ENCODE measurements around the gene PCDH1.

PCDH1 gene

GRCh38 chr5:141881886-141882285, 3.7 kb upstream of the PCDH1 start:
- Histone ChIP-seq H3K9ac (ENCODE audit: insufficient read length, low read depth) (peak overlapping the region; percentile 74), H3K4me3 (ENCODE audit: insufficient read length, low read depth) (peak overlapping the region; percentile 9), H3K4me1 (ENCODE audit: insufficient read depth, insufficient read length) (peaks cover 24% of the 10 kb centered on the region), H3K9me3 (ENCODE audit: insufficient read depth, low read length) (no peaks in the 10 kb centered on the region), H3K36me3 (ENCODE audit: insufficient read depth, insufficient read length, low read length) (no peaks in the 10 kb centered on the region), H3K27me3 (ENCODE audit: insufficient read depth, insufficient read length) (peaks cover 23% of the 10 kb centered on the region)
- TF ChIP-seq SUZ12 (IDR thresholded peaks at IDR 0.05; ENCODE audit: extremely low read depth, insufficient read depth, insufficient read length) (no peak), ZNF274 (IDR thresholded peaks at IDR 0.05; ENCODE audit: low read depth, low read length) (no peak), YY1 (IDR thresholded peaks at IDR 0.05; ENCODE audit: insufficient read depth, insufficient read length) (no peak)
- no peak for DNase-seq (ENCODE audit: low read depth, low spot score)

GRCh38 chr5:141880961-141881801, 3.0 kb upstream of the PCDH1 start:
- peaks cover 28% of the 10 kb centered on the region for H3K27me3 ChIP-seq (ENCODE audit: insufficient read depth, insufficient read length)
- peaks cover 24% of the 10 kb centered on the region for H3K4me1 ChIP-seq (ENCODE audit: insufficient read depth, insufficient read length)
- H3K9me3 ChIP-seq (ENCODE audit: insufficient read depth, low read length) = no peaks in the 10 kb centered on the region
- peak overlapping the region; percentile 74 for H3K9ac ChIP-seq (ENCODE audit: insufficient read length, low read depth)
- no peak for DNase-seq (ENCODE audit: low read depth, low spot score)
- H3K36me3 ChIP-seq (ENCODE audit: insufficient read depth, insufficient read length, low read length) = no peaks in the 10 kb centered on the region
- H3K4me3 ChIP-seq (ENCODE audit: insufficient read length, low read depth) = peak overlapping the region; percentile 9
- TF ChIP-seq YY1 (IDR thresholded peaks at IDR 0.05; ENCODE audit: insufficient read depth, insufficient read length) = no peak
- no peak for TF ChIP-seq SUZ12 (IDR thresholded peaks at IDR 0.05; ENCODE audit: extremely low read depth, insufficient read depth, insufficient read length)
- TF ChIP-seq ZNF274 (IDR thresholded peaks at IDR 0.05; ENCODE audit: low read depth, low read length) = no peak

- H3K36me3 ChIP-seq (ENCODE audit: insufficient read depth, insufficient read length, low read length) = no peaks in the 10 kb centered on the region
- peaks cover 35% of the 10 kb centered on the region for H3K27me3 ChIP-seq (ENCODE audit: insufficient read depth, insufficient read length)
- H3K9ac ChIP-seq (ENCODE audit: insufficient read length, low read depth) = peak overlapping the region; percentile 59
- H3K4me3 ChIP-seq (ENCODE audit: insufficient read length, low read depth) = no peak overlapping the region
- H3K9me3 ChIP-seq (ENCODE audit: insufficient read depth, low read length) = no peaks in the 10 kb centered on the region
- TF ChIP-seq ZNF274 (IDR thresholded peaks at IDR 0.05; ENCODE audit: low read depth, low read length) (no peak), YY1 (IDR thresholded peaks at IDR 0.05; ENCODE audit: insufficient read depth, insufficient read length) (no peak), SUZ12 (IDR thresholded peaks at IDR 0.05; ENCODE audit: extremely low read depth, insufficient read depth, insufficient read length) (no peak)
- peaks cover 24% of the 10 kb centered on the region for H3K4me1 ChIP-seq (ENCODE audit: insufficient read depth, insufficient read length)
- DNase-seq (ENCODE audit: low read depth, low spot score) = no peak
Observed at GRCh38 chr5:141879941-141880738, 1.9 kb upstream of the PCDH1 start.

GRCh38 chr5:141879426-141879759, 1.2 kb upstream of the PCDH1 start:
- Histone ChIP-seq H3K27me3 (ENCODE audit: insufficient read depth, insufficient read length) (peaks cover 43% of the 10 kb centered on the region), H3K9ac (ENCODE audit: insufficient read length, low read depth) (peak overlapping the region; percentile 59), H3K36me3 (ENCODE audit: insufficient read depth, insufficient read length, low read length) (no peaks in the 10 kb centered on the region), H3K9me3 (ENCODE audit: insufficient read depth, low read length) (no peaks in the 10 kb centered on the region), H3K4me3 (ENCODE audit: insufficient read length, low read depth) (no peak overlapping the region), H3K4me1 (ENCODE audit: insufficient read depth, insufficient read length) (peaks cover 24% of the 10 kb centered on the region)
- DNase-seq (ENCODE audit: low read depth, low spot score) = no peak
- no peak for TF ChIP-seq ZNF274 (IDR thresholded peaks at IDR 0.05; ENCODE audit: low read depth, low read length)
- no peak for TF ChIP-seq YY1 (IDR thresholded peaks at IDR 0.05; ENCODE audit: insufficient read depth, insufficient read length)
- no peak for TF ChIP-seq SUZ12 (IDR thresholded peaks at IDR 0.05; ENCODE audit: extremely low read depth, insufficient read depth, insufficient read length)

GRCh38 chr5:141878711-141879425, 658 bp upstream of the PCDH1 start:
- Histone ChIP-seq H3K9ac (ENCODE audit: insufficient read length, low read depth) (peak overlapping the region; percentile 50), H3K4me3 (ENCODE audit: insufficient read length, low read depth) (peak overlapping the region; percentile 38), H3K36me3 (ENCODE audit: insufficient read depth, insufficient read length, low read length) (no peaks in the 10 kb centered on the region), H3K27me3 (ENCODE audit: insufficient read depth, insufficient read length) (peaks cover 48% of the 10 kb centered on the region), H3K4me1 (ENCODE audit: insufficient read depth, insufficient read length) (peaks cover 24% of the 10 kb centered on the region), H3K9me3 (ENCODE audit: insufficient read depth, low read length) (no peaks in the 10 kb centered on the region)
- no peak for TF ChIP-seq SUZ12 (IDR thresholded peaks at IDR 0.05; ENCODE audit: extremely low read depth, insufficient read depth, insufficient read length)
- no peak for TF ChIP-seq YY1 (IDR thresholded peaks at IDR 0.05; ENCODE audit: insufficient read depth, insufficient read length)
- TF ChIP-seq ZNF274 (IDR thresholded peaks at IDR 0.05; ENCODE audit: low read depth, low read length) = no peak
- no peak for DNase-seq (ENCODE audit: low read depth, low spot score)

- H3K4me3 ChIP-seq (ENCODE audit: insufficient read length, low read depth) = peak overlapping the region; percentile 68
- H3K9ac ChIP-seq (ENCODE audit: insufficient read length, low read depth) = peak overlapping the region; percentile 87
- TF ChIP-seq SUZ12 (IDR thresholded peaks at IDR 0.05; ENCODE audit: extremely low read depth, insufficient read depth, insufficient read length) (no peak), ZNF274 (IDR thresholded peaks at IDR 0.05; ENCODE audit: low read depth, low read length) (no peak), YY1 (IDR thresholded peaks at IDR 0.05; ENCODE audit: insufficient read depth, insufficient read length) (no peak)
- peaks cover 24% of the 10 kb centered on the region for H3K4me1 ChIP-seq (ENCODE audit: insufficient read depth, insufficient read length)
- peaks cover 50% of the 10 kb centered on the region for H3K27me3 ChIP-seq (ENCODE audit: insufficient read depth, insufficient read length)
- DNase-seq (ENCODE audit: low read depth, low spot score) = no peak
- no peaks in the 10 kb centered on the region for H3K36me3 ChIP-seq (ENCODE audit: insufficient read depth, insufficient read length, low read length)
- H3K9me3 ChIP-seq (ENCODE audit: insufficient read depth, low read length) = no peaks in the 10 kb centered on the region
Observed at GRCh38 chr5:141877356-141878185, 639 bp downstream of the PCDH1 start.

Measured in NT2/D1 (cell line).